HFF-Myc (cell line): ENCODE results near the gene GRAP2.
"Not testable (repeated sequence)": the region's sequence is repeated elsewhere in the genome, so short reads cannot be mapped to it uniquely, and the experiment has no call there.

Experiments
- DNase-seq: peaks from one replicate; pipeline ENCODE4 v3.0.0-alpha.2; 2011; ENCODE audit warnings: low read depth; ENCODE audit errors: extremely low read depth
- H3K4me3 ChIP-seq: replicated peaks from 2 replicates; pipeline ENCODE4 v1.5.1; 2011; ENCODE audit warnings: low read depth, mild to moderate bottlenecking, control low read depth, low read length
- TF ChIP-seq, protein P1 (sequence below): IDR thresholded peaks from 2 replicates; pipeline ENCODE4 v1.5.1; 2012; ENCODE audit warnings: mild to moderate bottlenecking, low read depth, low read length, control low read depth; ENCODE audit errors: missing control alignments

GRAP2 gene

DNA sequence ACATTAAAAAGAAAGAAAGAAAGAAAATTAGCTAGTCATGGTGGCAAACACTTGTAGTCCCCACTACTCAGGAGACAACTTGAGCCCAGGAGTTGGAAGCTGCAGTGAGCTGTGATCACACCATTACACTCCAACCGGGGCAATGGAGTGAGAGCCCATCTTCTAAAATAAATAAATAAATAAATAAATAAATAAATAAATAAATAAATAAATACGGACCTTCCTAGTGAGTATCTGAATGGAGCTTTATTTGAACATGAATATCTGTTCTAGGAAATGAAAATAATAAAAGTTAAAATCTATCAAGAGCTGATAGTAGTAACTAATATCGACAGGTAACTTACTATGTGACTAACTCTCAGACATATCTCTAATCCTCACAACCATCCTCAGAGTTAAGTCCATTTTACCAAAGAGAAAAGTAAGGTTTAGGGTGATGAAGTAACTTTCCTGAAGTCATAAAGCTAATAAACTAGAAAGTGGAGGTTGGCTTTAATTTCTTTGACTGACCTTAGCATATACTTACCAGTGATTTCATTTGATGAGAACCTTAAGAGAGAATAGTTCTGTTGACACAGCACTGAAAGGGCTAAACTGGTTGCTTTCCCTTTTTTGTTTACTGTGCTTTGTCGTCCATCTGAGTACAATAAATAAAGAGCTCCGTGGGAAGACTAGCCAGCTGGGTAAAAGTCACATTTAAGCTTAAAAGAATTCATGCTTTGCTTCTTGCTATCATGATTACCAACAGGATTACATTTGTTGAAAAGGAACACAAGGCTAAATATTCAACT, 29.7 kb upstream of the GRAP2 start:
- H3K4me3 ChIP-seq: no peak overlapping the region
- DNase-seq: no peak
- TF ChIP-seq, protein P1, sequence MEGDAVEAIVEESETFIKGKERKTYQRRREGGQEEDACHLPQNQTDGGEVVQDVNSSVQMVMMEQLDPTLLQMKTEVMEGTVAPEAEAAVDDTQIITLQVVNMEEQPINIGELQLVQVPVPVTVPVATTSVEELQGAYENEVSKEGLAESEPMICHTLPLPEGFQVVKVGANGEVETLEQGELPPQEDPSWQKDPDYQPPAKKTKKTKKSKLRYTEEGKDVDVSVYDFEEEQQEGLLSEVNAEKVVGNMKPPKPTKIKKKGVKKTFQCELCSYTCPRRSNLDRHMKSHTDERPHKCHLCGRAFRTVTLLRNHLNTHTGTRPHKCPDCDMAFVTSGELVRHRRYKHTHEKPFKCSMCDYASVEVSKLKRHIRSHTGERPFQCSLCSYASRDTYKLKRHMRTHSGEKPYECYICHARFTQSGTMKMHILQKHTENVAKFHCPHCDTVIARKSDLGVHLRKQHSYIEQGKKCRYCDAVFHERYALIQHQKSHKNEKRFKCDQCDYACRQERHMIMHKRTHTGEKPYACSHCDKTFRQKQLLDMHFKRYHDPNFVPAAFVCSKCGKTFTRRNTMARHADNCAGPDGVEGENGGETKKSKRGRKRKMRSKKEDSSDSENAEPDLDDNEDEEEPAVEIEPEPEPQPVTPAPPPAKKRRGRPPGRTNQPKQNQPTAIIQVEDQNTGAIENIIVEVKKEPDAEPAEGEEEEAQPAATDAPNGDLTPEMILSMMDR: no peak

DNA sequence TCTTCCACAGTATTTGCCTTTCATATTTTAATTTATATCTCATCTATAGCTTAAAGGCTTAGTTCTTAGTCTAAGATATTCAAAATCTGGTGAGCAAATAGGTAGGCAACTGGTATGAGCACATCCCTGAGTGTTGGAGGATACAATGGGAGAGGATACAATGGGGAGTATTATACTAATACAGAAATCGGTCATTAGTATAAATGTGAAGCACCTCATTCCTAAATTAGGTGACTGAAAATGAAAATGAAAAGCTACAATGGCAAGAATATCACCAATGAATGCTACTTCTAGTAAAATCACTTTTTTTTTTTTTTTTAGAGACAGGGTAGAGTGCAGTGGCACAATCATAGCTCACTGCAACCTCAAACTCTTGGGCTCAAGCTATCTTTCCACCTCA, 28.3 kb upstream of the GRAP2 start:
- H3K4me3 ChIP-seq: no peak overlapping the region
- DNase-seq: no peak
- TF ChIP-seq, protein P1: no peak

DNA sequence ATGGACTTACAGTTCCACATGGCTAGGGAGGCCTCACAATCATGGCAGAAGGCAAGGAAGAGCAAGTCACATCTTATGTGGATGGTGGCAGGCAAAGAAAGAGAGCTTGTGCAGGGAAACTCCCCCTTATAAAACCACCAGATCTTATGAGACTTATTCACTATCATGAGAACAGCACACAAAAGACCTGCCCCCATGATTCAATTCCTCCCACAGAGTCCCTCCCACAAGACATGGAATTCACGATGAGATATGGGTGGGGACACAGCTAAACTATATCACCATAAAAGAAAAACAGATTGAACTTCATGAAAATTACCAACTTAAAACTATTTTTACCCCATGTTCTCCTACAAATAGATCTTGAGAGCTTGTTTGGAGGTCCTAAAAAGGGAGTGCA, 26.9 kb upstream of the GRAP2 start:
- TF ChIP-seq, protein P1: no peak
- no peak for DNase-seq
- no peak overlapping the region for H3K4me3 ChIP-seq

DNA sequence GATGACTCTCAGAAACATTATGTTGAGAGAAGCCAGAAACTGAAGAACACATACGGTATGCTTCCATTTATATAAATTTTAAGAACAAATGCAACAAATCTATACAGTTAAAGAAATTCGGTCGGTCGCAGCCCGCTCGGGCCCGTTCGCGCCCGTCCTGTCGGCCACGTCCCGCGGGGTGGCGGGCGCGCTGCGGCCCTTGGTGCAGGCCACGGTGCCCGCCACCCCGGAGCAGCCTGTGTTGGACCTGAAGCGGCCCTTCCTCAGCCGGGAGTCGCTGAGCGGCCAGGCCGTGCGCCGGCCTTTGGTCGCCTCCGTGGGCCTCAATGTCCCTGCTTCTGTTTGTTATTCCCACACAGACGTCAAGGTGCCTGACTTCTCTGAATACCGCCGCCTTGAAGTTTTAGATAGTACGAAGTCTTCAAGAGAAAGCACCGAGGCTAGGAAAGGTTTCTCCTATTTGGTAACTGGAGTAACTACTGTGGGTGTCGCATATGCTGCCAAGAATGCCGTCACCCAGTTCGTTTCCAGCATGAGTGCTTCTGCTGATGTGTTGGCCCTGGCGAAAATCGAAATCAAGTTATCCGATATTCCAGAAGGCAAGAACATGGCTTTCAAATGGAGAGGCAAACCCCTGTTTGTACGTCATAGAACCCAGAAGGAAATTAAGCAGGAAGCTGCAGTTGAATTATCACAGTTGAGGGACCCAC, 25.6 kb upstream of the GRAP2 start:
- DNase-seq, H3K4me3 ChIP-seq: not testable (repeated sequence)

DNA sequence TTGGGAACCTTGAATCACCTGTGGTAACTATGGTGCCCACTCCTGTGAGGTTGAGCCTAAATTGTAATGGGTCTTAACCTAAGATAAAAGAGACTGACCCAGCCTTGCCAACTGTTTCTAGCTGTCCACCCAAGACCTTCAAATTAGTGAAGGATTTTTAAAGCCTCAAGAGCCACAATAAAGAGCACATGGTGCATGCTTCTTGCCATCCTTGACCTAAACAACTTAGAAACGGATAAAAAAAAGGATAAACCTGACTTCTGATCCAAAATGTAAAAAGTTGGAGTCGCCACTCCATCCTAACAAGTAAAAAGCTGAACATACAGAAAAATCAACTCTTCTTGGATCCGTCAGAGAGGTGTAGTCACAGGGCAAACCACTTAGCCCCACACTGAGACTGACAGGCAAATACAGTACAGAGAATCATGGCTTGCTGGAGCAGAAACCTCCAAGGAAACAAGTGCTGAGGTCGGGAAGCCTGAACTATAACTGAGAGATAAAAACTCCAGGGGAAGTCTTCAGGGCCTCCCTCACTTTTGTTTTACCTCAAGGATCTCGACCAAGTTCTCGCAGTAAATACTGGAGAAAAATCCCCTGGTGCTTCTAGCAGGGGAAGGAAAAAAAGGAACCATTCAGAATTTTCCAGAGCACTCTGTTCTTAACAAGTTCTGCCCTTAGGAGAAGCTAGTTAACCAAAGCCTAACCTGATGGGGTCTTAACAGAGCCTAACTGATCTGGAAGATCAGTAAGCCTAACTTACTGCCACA, 23.6 kb upstream of the GRAP2 start:
- TF ChIP-seq, protein P1: no peak
- no peak overlapping the region for H3K4me3 ChIP-seq
- no peak for DNase-seq

DNA sequence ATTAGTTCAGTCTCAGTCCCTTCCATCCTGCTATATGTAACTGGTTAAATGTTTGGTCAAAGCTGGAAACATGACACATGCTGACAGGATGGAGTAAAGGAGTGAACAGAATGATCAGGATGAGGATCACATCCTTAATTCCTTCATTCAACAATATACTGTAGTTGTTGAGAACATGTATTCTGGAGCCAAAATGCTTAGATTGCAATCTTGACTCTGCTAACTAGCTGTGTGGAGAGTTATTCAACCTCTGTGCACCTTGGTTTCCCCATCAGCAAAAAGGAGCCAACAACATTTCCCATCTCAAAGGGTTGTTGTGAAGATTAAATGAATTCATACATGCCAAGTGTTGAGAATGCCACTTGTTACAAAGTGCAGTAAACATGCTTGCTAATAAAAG, 20.2 kb upstream of the GRAP2 start:
- TF ChIP-seq, protein P1: no peak
- H3K4me3 ChIP-seq: no peak overlapping the region
- no peak for DNase-seq

DNA sequence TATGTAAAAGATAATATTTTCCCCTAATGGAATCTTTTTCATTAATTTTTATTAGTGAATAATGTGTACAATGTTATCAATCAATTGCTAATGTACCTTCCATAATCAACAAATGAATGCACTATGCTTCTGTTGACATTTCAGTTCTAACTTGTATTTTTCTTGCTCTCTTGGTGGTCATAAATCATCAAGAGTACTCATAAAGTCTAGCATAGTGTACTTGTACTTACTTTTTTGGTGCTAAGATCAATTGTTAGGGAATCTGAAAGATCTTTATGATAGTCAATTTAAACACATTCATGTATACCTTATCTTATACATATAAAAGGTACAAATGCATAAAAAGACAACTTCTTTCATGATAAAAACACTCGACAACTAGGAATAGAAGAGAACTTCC, 17.8 kb upstream of the GRAP2 start:
- DNase-seq: no peak
- H3K4me3 ChIP-seq: no peak overlapping the region
- TF ChIP-seq, protein P1: no peak

DNA sequence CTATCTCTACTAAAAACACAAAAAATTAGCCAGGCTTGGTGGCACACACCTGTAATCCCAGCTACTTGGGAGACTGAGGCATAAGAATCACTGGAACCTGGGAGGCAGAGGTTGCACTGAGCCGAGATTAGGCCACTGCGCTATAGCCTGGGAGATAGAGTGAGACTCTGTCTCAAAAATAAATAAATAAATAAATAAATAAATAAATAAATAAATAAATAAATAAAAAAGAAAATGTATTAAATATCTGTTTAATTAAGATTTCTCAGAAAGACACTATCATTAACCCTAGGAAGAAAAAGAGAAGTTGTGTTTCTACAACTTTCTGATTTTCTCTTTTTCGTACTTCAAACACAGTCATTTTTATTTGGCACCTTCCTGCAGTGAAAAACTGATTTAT, 11.0 kb upstream of the GRAP2 start:
- not testable (repeated sequence) for DNase-seq, H3K4me3 ChIP-seq
